ENCODE data around the gene SMARCD1.

SMARCD1 gene

DNA sequence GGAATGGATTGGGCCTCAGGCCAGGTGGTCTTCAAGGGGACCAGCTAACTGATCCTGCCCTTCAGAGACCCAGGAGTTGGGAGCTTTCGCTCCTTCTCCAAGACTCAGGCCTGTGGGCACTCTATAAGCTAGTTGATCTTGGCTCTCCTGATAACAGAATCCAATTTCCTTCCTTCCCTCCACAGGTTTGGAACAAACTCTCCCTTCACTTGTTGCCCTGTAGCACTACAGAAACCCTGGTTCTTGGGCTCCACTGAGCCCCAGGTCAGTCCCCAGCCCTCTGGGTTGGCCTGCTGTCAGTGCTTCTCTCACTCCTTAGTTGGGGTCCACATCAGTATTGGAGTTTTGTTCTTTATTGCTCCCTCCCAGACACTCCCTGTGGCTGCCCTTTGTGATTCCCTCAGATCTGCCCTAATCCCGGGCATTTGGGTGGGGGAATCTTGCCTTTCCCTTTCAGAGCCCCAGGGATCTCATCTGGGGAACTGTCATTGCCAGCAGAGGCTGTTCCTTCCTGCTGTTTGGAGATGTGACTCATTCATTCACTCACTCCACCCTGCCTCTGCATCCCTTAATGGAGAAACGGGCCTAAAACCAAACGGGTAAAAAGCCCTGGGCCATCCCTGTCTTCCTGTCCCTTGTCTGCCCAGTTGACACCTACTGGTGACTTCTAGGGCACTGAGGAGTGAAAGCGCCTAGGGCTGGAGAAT, 14.3 kb downstream of the SMARCD1 start:
- in situ Hi-C loops (cut with MboI; ENCODE audit: low sequenced_read_pairs), result no loop called here

DNA sequence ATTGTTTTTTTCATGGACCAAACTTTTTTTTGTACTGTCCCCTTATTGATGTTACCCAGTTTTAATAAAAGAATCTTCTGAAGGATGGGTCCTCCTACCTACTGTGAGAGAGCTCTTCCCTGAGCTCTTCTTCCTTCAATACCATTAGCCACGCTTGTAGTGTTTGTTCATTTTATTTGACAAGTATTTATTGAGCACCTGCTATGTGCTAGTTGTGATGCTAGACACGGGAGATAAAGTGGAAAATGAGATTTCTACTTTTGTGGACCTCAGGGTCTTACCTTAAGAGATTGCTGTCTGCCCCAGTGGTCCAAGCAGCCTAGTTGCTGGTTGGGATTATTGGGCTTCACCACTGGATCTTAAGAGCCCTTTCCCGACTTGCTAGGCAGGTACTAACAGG, 15.4 kb downstream of the SMARCD1 start:
- in situ Hi-C loops (cut with MboI; ENCODE audit: low sequenced_read_pairs), result no loop called here

DNA sequence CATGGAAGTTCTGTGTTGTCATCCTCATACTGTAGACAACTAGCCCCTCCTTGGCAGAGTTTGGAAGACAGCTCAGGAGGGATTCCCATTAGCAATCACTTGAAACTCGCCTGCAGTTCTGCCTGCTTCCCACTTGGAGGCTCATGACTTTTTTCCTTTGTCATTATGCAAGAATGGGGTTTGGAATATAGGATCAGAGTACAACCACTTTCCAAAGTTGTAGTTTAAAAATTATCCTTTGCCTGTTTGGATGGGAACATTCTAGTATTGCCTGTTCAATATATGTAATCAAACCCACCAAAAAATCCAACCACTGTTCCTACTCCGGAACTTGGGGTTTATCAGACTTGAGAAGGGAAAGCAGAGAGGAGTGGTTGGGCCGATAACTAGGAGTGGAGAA, 16.5 kb downstream of the SMARCD1 start:
- in situ Hi-C loops (cut with MboI; ENCODE audit: low sequenced_read_pairs), result no loop called here

DNA sequence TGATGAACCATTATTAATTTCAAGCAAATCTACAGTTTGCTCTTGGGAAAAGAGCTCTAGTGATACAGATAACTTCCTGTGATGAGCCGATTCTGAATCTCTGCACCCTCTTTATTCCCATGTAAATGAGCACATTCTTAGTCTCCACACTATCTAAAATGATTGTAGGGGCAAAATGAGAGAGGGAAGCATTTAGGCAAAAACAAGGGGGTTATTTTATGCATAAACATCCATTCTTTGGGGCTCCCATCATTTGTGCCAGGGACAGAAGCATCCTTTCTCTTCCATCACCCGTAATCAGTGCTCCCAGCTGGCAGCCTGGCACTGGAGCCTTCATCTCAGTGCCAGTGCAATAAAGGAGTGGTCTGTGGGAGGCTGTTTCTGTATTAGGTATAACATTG, 17.0 kb downstream of the SMARCD1 start:
- in situ Hi-C loops (cut with MboI; ENCODE audit: low sequenced_read_pairs), result no loop called here

DNA sequence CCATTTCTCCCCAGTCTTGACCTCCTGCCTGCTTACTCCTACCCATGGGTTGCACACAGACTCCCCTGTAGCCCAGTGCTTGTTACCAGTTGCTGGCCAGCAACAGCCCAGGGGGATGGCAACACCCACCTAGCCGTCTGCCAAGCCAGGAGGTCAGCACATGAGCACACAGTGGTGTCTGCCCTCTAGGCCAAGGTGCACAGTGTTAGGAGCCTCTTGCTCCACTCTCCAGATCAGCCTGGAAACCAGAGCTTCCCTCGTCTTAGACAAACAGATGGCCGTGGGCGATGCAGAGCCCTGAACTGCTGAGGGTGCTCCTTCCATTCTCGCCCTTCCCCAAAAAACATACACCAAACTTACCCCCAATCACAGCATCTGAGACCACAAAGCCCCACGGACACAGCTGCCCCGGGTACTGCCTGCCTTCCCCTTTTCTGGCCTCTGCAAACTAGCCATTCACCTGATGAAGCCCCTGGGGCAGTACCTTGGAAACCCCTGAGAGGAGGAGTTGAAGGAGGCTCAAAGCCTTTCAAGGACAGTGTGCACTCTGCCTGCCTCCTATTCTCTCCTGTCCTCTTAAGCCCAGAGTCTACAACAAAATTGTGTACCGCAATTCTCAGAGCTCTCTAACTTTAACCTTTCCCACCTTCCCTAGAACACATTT, 17.6 kb downstream of the SMARCD1 start:
- in situ Hi-C loops (cut with MboI; ENCODE audit: low sequenced_read_pairs), result no loop called here

DNA sequence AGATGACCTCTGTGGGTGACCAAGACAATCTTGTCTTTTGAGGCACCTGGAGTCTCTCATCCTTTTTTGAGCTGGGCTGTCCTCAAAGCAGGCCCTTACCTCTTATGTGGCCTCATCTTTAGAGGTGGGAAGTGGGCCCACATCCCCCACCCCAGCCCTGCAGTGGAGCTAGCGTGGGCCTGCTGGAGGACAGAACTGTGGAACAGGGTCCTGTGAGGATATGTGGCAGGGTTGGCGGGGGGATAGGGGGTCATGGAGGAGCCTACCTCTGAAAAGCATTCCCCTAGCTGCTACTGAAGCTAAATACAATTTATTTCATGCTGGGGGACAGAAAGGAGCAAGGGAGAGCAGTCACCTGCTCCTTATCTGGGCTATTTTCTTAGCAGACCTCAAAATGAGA, 18.2 kb downstream of the SMARCD1 start:
- in situ Hi-C loops (cut with MboI; ENCODE audit: low sequenced_read_pairs), result no loop called here

DNA sequence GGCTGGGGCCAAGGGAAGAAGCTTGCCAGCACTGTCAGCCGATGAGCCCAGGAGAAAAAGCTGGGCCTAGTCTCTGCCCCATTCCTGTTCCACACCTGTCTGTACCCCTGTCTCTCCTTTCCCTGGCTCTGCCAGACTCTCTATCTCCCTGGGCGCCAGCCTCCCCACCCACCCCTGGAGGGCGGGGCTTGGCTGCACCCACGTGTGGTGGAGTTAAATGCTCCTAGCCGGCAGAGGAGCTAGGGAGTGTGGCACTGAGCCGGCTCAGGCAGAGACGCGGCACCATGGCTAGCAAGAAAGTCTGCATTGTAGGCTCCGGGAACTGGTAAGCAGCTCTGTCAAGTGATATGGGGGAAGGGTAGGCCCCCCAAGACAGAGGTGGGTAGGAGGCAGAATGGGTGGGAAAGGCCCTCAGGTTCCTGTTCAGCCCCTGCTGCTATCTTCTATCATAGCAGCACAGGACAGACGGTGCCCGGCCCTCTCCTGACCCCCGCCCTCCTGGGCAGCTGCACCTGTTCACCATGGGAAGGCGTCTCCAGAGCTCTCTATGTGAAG, 18.7 kb downstream of the SMARCD1 start, which contains the start of gene GPD1:
Gene GPD1, plus strand, starts transcription at position 242 of the 555 bp plus-strand sequence. Its CDS starts 43 bp downstream, at position 285.
- in situ Hi-C loops (cut with MboI; ENCODE audit: low sequenced_read_pairs), result no loop called here

DNA sequence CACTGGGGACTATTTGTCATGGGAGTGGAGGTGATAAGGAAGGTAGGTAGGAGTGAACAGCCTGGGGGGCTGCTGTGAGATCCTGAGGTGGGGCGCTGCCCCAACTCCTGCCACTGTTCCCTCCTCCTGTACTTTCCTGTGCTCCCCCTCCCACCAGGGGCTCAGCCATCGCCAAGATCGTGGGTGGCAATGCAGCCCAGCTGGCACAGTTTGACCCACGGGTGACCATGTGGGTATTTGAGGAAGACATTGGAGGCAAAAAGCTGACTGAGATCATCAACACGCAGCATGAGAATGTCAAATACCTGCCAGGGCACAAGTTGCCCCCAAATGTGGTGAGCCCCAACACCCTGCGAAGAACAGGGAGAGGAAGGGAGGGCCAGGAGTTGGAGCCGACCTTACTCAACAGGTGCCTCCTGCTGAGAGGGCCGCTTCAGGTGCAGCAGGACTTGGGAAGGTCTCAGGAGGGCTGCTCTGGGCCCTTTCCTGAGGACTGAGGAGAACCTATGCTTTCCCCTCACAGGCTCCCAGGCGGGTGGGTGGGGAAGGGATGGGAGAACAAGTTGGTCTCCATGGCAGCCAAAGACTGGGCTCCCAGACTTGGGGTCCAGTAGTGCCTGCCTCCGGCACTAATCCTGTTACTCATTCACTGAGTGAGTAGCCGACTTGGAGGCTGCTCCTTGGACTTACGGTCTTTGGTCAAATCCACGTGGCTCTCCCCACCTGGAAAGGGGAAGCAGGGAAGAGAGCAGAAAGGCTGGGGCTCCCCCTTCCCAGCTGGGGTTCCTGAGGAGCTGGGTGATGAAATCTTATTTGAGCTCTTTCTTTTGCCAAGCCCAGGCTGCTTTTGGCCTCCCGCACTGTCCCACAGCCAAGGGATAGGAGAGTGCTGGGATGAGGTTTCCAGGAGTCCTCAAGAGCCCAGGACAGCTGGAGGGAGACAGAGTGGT, 19.6 kb downstream of the SMARCD1 start:
- in situ Hi-C loops (cut with MboI; ENCODE audit: low sequenced_read_pairs), result no loop called here

DNA sequence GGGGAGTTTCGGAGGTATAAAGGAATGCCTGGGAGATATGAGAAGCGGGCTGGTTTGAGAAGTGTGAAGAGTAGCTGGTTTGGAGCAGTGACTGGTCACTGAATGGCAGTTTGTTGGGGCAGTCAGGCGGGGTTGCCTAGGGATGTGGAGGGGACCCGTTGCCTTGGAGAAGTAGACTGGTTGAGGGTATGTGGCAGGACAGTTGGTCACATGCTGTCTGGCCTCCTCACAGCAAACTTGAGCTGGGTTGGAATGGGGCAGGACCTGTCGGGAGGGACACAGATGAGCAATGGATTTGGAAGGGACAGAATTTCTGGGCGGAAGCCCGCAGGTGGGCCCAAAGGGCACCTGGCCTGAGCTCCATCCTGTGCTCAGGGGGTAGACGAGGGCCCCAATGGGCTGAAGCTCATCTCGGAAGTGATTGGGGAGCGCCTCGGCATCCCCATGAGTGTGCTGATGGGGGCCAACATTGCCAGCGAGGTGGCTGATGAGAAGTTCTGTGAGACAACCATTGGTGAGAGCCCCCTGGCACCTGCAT, 20.8 kb downstream of the SMARCD1 start:
- in situ Hi-C loops (cut with MboI; ENCODE audit: low sequenced_read_pairs), result no loop called here

DNA sequence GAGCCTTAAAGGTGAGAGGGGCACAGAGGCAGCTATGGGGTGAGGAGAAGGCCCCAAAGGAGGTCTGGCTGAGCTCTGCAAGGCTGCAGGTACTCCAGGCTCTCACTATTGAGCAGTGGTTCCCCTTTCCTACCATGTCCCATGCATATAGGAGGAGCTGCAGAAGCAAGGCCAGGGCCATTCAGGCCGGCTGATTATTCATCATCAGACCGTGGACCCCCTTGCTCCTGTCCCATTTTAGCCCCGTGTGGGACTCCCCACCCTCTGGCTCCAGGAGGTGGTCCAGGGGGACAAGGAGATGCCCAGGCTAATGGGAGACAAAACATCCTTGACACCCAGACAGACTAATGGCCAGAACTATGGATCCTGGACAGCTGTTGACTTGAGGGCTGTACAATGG, 21.8 kb downstream of the SMARCD1 start:
- in situ Hi-C loops (cut with MboI; ENCODE audit: low sequenced_read_pairs), result no loop called here

DNA sequence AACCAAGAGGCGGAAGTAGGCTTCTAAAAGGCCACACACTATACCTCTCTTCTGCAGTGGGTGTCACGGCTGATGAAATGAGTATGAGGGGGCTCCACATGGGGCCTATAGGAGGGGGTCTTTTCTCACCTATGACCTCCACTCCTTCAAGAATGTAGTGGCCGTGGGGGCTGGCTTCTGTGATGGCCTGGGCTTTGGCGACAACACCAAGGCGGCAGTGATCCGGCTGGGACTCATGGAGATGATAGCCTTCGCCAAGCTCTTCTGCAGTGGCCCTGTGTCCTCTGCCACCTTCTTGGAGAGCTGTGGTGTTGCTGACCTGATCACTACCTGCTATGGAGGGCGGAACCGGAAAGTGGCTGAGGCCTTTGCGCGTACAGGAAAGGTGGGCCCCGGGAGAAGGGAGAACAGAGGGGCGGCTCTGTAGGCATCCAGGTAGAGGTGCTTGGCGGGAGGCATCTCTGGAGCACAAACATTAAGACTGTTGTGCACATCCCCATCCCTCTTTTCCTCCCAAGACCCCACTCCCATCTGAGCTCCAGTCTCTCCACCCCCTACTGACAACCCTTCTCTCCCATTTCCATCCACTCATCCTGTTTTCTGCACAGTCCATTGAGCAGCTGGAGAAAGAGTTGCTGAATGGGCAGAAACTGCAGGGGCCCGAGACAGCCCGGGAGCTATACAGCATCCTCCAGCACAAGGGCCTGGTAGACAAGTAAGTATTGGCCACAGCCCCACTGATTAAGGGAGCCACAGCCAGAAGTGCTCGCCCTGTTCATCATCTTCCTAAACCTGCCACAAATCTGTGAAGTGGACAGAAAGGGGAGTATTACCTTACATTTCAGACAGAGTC, 22.5 kb downstream of the SMARCD1 start:
- in situ Hi-C loops (cut with MboI; ENCODE audit: low sequenced_read_pairs), result no loop called here

DNA sequence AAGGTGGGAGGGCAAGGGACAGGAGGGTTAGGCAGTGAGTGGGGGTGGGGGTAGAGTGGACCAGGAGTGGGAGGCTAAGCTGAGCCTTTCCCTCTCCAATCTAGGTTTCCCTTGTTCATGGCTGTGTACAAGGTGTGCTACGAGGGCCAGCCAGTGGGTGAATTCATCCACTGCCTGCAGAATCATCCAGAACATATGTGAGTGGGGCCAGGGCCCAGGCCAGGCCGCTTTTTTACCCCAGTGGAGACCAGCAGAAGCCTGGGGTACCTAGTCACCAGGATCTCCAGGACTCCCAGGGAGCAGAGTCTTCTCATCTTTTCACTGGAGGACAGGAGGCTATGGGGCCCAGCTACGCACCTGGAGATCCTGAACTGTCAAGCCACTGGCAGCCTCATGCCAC, 24.2 kb downstream of the SMARCD1 start:
- in situ Hi-C loops (cut with MboI; ENCODE audit: low sequenced_read_pairs), result no loop called here

DNA sequence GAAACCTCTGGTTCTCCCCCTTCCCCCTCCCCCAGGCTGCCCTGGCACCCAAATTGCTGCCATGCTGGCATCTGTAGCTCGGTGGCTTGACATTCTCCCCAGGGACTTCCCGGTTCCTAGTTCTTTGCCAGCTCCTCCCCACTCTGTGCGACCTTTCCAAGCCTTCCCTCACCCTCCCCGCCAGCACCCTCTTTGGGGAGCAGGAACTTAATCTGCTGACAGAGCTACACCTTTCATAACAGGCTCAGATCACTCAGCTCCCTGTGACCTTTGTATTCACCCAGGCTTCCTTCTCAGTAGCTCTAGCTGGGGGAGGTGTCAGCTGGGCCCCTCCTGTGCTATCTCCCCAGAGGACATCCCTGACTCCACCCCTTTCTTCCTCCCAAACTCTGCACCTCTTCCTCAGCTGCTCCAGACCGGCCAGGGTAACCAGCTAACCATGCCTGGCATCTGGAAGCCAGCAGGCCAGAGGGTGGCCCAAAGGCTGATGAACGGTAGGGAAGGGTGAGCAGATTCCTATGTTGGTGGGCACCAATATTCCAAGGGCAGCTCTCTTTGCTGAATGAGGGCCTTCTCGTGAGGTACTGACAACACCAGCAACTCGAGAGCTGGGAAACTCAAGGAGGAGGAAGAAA, 25.1 kb downstream of the SMARCD1 start:
- in situ Hi-C loops (cut with MboI; ENCODE audit: low sequenced_read_pairs), result no loop called here

DNA sequence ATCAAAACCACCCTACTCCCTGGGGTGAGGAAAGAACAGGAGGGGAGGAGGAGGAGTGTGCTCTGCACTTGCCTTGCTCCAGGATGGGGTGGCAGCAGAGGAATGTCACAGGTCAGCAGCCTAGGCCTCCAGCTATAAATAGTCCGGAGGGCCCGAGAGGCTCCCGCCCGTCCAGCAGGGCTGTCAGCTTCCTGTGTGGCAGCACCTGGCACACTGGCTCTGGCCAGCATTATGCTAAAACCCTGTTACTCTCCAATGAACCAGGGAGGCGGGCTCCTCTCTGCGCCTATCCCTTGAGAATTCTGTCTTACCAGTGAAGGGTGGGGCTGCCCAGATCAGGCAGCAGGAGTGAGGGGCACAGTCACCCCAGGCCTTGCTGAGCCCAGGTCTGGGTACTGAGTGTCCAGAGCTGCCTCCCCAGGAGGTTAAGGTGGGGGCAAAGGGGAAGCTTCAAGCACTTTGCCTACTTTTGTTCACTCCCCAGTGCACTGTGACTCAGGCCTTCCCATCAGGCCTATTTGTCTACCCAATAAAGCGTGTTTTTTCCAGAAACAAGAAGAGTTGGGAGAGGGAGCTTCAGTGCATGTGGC, 25.7 kb downstream of the SMARCD1 start:
- in situ Hi-C loops (cut with MboI; ENCODE audit: low sequenced_read_pairs), result no loop called here

DNA sequence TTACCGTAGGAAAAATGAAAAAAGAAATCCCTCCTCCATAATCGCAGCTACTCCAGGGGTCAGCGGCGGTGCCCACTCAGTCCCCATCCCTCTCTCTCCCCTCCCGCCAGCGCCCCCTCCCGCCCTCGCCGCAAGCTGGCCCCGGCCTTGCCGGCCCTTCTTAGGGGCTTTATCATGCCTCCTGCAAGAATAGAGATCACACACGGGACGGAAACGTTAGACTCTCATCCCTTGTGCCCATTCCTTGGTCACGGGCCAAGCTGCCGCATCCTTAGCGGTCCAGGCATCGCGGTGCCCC, 26.2 kb downstream of the SMARCD1 start:
- in situ Hi-C loops (cut with MboI; ENCODE audit: low sequenced_read_pairs), result no loop called here

DNA sequence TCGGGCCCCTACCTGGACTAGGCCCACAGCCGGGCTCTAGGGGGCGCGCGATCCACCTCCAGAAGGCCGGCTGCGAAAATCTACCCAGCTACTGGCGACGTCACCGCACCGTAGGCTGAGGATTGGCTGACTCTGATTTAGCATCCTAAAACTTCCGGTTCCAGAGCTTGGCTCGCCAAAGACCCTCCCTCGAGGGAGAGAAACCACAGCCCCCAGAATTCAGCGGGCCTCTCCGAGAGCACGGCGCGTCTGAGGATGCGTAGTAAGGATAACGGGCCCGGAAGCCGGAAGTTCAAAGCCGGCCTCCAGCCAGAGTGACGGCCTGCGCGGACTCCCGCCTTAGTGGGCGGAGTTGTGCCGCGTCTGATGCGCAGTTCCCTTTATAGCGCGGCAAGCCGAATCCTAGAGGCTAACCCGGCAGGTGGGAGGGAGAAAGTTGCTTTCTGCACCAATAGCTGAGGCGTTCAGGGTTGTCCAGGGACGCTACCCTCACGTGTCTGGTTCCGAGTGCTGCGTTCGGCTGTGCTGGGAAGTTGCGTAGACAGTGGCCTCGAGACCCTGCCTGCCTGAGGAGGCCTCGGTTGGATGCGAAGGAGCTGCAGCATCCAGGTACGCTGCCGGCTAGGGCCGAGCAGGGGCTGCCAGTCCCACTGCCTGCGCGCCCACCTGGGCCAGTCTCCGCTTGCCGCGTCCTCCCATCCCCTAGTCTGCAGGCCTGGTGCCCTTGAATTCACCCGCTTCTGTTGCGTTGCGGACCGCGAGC, 26.7 kb downstream of the SMARCD1 start, which contains the start of gene COX14:
Gene COX14, plus strand, starts transcription at position 544 of the 763 bp plus-strand sequence. CDS start 7,808 bp downstream, outside the sequence.
- in situ Hi-C loops (cut with MboI; ENCODE audit: low sequenced_read_pairs), result no loop called here

DNA sequence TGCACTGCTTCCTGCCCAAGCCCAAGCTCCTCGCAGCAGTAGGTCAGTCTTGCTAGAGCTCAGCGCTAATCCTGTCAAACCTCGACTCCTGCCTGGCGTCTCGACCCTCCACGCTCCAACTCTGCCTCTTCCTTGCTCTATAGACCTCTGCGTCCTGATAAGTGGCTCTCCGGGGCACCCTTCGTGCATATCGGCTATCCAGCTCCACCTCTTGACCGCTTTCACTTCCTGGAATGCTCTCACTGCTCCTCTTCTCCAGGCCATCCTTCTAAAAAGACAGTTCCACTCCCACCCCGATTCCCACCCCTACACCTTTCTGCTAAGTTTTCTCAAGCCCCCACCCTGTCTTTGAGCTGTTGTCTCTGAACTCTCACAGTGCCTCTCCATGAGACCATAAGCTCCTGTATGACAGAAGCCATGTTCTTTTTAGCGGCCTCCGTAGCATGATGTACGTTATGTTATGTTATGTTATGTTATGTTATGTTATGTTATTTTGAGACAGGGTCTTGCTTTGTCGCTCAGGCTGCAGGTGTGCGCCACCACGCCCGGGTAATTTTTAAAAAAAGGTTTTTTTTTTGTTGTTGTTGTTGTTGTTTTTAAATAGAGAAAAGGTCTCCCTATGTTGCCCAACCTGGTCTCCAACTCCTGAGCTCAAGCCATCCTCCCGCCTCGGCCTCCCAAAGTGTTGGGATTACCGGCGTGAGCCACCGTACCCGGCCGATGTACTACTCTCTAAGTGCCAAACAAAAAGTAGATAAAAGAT, 27.5 kb downstream of the SMARCD1 start:
- in situ Hi-C loops (cut with MboI; ENCODE audit: low sequenced_read_pairs), result no loop called here
